Panc1 (cell line): Measurements from ENCODE around the gene SUPT3H.

Experiments used
- POLR2AphosphoS5 ChIP-seq: IDR thresholded peaks from 2 replicates; pipeline ENCODE4 v1.6.1; 2012; ENCODE audit warnings: mild to moderate bottlenecking, low read depth, low read length, moderate library complexity
- SIN3A ChIP-seq: IDR thresholded peaks from 2 replicates; pipeline ENCODE4 v1.6.1; 2012; ENCODE audit warnings: low read depth, mild to moderate bottlenecking, low read length, moderate library complexity, borderline replicate concordance; ENCODE audit not compliant: insufficient read depth
- TCF7L2 ChIP-seq: IDR thresholded peaks from 2 replicates; pipeline ENCODE4 v1.6.1; 2011; ENCODE audit warnings: mild to moderate bottlenecking, low read depth, low read length, inconsistent platforms
- TF ChIP-seq, protein P1 (sequence below): fragments of 450-650 bp; IDR thresholded peaks from 2 replicates; pipeline ENCODE4 v1.5.1; 2017; ENCODE audit warnings: mild to moderate bottlenecking
- TF ChIP-seq, protein P2 (sequence below), 2 experiments: IDR thresholded peaks; 2 replicates each; pipeline ENCODE4 v1.6.1; 2011 to 2012; ENCODE audit warnings: low read depth in 2 of 2, control low read depth in 1 of 2, low read length in 1 of 2, mild to moderate bottlenecking in 1 of 2, moderate library complexity in 1 of 2; ENCODE audit not compliant: insufficient read depth in 1 of 2

GRCh38 chr6:45044510-45045252, 333.1 kb downstream of the SUPT3H start:
- TF ChIP-seq, protein P1, sequence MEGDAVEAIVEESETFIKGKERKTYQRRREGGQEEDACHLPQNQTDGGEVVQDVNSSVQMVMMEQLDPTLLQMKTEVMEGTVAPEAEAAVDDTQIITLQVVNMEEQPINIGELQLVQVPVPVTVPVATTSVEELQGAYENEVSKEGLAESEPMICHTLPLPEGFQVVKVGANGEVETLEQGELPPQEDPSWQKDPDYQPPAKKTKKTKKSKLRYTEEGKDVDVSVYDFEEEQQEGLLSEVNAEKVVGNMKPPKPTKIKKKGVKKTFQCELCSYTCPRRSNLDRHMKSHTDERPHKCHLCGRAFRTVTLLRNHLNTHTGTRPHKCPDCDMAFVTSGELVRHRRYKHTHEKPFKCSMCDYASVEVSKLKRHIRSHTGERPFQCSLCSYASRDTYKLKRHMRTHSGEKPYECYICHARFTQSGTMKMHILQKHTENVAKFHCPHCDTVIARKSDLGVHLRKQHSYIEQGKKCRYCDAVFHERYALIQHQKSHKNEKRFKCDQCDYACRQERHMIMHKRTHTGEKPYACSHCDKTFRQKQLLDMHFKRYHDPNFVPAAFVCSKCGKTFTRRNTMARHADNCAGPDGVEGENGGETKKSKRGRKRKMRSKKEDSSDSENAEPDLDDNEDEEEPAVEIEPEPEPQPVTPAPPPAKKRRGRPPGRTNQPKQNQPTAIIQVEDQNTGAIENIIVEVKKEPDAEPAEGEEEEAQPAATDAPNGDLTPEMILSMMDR = no peak
- TF ChIP-seq, protein P2, sequence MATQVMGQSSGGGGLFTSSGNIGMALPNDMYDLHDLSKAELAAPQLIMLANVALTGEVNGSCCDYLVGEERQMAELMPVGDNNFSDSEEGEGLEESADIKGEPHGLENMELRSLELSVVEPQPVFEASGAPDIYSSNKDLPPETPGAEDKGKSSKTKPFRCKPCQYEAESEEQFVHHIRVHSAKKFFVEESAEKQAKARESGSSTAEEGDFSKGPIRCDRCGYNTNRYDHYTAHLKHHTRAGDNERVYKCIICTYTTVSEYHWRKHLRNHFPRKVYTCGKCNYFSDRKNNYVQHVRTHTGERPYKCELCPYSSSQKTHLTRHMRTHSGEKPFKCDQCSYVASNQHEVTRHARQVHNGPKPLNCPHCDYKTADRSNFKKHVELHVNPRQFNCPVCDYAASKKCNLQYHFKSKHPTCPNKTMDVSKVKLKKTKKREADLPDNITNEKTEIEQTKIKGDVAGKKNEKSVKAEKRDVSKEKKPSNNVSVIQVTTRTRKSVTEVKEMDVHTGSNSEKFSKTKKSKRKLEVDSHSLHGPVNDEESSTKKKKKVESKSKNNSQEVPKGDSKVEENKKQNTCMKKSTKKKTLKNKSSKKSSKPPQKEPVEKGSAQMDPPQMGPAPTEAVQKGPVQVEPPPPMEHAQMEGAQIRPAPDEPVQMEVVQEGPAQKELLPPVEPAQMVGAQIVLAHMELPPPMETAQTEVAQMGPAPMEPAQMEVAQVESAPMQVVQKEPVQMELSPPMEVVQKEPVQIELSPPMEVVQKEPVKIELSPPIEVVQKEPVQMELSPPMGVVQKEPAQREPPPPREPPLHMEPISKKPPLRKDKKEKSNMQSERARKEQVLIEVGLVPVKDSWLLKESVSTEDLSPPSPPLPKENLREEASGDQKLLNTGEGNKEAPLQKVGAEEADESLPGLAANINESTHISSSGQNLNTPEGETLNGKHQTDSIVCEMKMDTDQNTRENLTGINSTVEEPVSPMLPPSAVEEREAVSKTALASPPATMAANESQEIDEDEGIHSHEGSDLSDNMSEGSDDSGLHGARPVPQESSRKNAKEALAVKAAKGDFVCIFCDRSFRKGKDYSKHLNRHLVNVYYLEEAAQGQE (IDR thresholded peaks at IDR 0.05; ENCODE audit: insufficient read depth in 1 of 2, low read depth in 2 of 2, low read length in 1 of 2) = no peak
- TF ChIP-seq POLR2AphosphoS5 (no peak), SIN3A (no peak), TCF7L2 (no peak)
